Neural progenitor cell (in vitro differentiated cells): ENCODE data around the gene CREB5.

Source experiments
- EZH2 ChIP-seq: fragments of 200-600 bp; sonication (generic); IDR thresholded peaks from 2 replicates; pipeline ENCODE4 v1.6.1; 2017; ENCODE audit warnings: antibody characterized with exemption, mild to moderate bottlenecking, moderate library complexity
- EZH2phosphoT487 ChIP-seq: fragments of 200-600 bp; sonication (generic); IDR thresholded peaks from 2 replicates; pipeline ENCODE4 v1.6.1; 2017; ENCODE audit warnings: antibody characterized with exemption
- TF ChIP-seq, protein P1 (sequence below): fragments of 200-600 bp; sonication (generic); IDR thresholded peaks from 2 replicates; pipeline ENCODE4 v1.5.1; 2017; ENCODE audit warnings: antibody characterized with exemption, mild to moderate bottlenecking

DNA sequence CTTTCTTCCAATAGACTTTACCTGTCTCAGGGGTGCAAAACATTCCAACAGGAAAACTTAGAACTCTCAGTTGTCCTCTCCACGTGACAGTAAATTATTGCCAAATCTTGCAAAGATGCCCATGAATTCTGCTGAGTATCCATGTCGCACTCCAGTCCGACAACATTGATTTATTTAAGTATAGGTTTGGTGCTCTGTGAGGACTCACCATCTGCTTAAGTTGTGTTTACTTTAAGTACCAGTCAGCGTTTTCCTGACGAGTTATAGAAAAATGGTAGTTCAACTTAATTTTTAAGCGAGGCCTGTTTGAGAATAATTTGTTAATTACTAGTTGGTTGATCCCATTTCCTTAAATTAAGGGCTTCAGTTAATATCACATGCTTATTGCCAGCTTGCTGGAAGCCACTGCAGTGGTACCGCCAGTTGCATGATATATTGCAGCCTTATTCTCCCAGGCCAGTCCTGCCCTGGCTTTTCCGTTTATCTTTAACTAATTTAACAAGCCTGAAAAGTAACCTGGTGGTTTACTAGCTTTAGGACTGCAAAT is 27.8 kb downstream of the CREB5 start:
- TF ChIP-seq, protein P1, sequence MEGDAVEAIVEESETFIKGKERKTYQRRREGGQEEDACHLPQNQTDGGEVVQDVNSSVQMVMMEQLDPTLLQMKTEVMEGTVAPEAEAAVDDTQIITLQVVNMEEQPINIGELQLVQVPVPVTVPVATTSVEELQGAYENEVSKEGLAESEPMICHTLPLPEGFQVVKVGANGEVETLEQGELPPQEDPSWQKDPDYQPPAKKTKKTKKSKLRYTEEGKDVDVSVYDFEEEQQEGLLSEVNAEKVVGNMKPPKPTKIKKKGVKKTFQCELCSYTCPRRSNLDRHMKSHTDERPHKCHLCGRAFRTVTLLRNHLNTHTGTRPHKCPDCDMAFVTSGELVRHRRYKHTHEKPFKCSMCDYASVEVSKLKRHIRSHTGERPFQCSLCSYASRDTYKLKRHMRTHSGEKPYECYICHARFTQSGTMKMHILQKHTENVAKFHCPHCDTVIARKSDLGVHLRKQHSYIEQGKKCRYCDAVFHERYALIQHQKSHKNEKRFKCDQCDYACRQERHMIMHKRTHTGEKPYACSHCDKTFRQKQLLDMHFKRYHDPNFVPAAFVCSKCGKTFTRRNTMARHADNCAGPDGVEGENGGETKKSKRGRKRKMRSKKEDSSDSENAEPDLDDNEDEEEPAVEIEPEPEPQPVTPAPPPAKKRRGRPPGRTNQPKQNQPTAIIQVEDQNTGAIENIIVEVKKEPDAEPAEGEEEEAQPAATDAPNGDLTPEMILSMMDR: no peak
- TF ChIP-seq EZH2phosphoT487 (no peak), EZH2 (no peak)
